SK-N-SH (cell line): ENCODE data around the gene SLC35F1. TPM values are rescaled to one million over a fixed set of nuclear protein-coding genes. Genes with fewer than 3 reads are reported as not detected.

Source experiments
- CTCF ChIA-PET: fragments of 300-600, 350-600 bp; formaldehyde crosslinking; extraction: SDS; loops from one replicate; lab custom pipeline; 2021; lab: Yijun Ruan, JAX
- POLR2A ChIA-PET: fragments of 350-600 bp; sonication (Branson Sonifier 250); formaldehyde crosslinking; extraction: SDS; loops from one replicate; lab custom pipeline; 2020; ENCODE audit warnings: antibody characterized with exemption, inconsistent platforms; lab: Yijun Ruan, JAX
- DNase-seq: peaks from one replicate; pipeline ENCODE4 v3.0.0; 2012
- H2AFZ ChIP-seq: fragments of 200-600 bp; sonication (generic); 2 replicates; pipeline ENCODE4 v1.8.1; 2016; ENCODE audit warnings: antibody characterized with exemption, mild to moderate bottlenecking, low read depth
- H3F3A ChIP-seq: fragments of 200-600 bp; sonication (generic); replicated peaks from 2 replicates; pipeline ENCODE3; 2016; ENCODE audit warnings: antibody characterized with exemption, mild to moderate bottlenecking; ENCODE audit not compliant: insufficient read depth
- H3K27ac ChIP-seq, 2 experiments: fragments of 200-500 bp in 1 of 2; fragments of 200-600 bp in 1 of 2; sonication (Bioruptor generic) in 1 of 2; sonication (generic), shearing (Covaris generic) in 1 of 2; 2 replicates each; pipeline versions ENCODE4 v1.5.1 to v1.6.1; 2014 to 2016; ENCODE audit warnings: low read depth in 2 of 2, inconsistent platforms in 1 of 2, low read length in 1 of 2, mild to moderate bottlenecking in 1 of 2, mixed read lengths in 1 of 2
- H3K27me3 ChIP-seq: fragments of 200-600 bp; sonication (generic), shearing (Covaris generic); 2 replicates; pipeline ENCODE4 v1.6.1; 2016; ENCODE audit warnings: mixed run types; ENCODE audit not compliant: insufficient read depth
- H3K36me3 ChIP-seq, 2 experiments: fragments of 200-500 bp in 1 of 2; fragments of 200-600 bp in 1 of 2; sonication (Bioruptor generic) in 1 of 2; sonication (generic) in 1 of 2; replicated peaks in 1 of 2; 2 replicates each; pipeline versions ENCODE3 to v1.5.1; 2014 to 2016; ENCODE audit warnings: low read length in 1 of 2, mild to moderate bottlenecking in 1 of 2; ENCODE audit not compliant: insufficient read depth in 2 of 2, control insufficient read depth in 1 of 2
- H3K4me1 ChIP-seq, 2 experiments: fragments of 200-500 bp in 1 of 2; fragments of 200-600 bp in 1 of 2; sonication (Bioruptor generic) in 1 of 2; sonication (generic), shearing (Covaris generic) in 1 of 2; 2 replicates each; pipeline versions ENCODE4 v1.5.1 to v1.6.1; 2014 to 2016; ENCODE audit warnings: low read depth in 1 of 2, low read length in 1 of 2, mixed run types in 1 of 2; ENCODE audit not compliant: insufficient read depth in 2 of 2, control insufficient read depth in 1 of 2
- H3K4me2 ChIP-seq: fragments of 200-600 bp; sonication (generic), shearing (Covaris generic); 2 replicates; pipeline ENCODE4 v1.6.1; 2017; ENCODE audit warnings: mixed run types
- H3K4me3 ChIP-seq, 2 experiments: fragments of 200-500 bp in 1 of 2; fragments of 200-600 bp in 1 of 2; sonication (Bioruptor generic) in 1 of 2; sonication (generic), shearing (Covaris generic) in 1 of 2; 2 replicates each; pipeline versions ENCODE4 v1.5.1 to v1.8.1; 2014 to 2016; ENCODE audit warnings: low read depth in 2 of 2, inconsistent platforms in 1 of 2, low read length in 1 of 2, mild to moderate bottlenecking in 1 of 2, mixed read lengths in 1 of 2, moderate library complexity in 1 of 2
- H3K79me2 ChIP-seq: fragments of 200-600 bp; sonication (generic); 2 replicates; pipeline ENCODE4 v1.8.1; 2017; ENCODE audit warnings: mild to moderate bottlenecking; ENCODE audit not compliant: insufficient read depth
- H3K9ac ChIP-seq: fragments of 200-600 bp; sonication (generic); 2 replicates; pipeline ENCODE4 v1.6.1; 2017; ENCODE audit warnings: mixed run types
- H3K9me2 ChIP-seq: fragments of 200-600 bp; sonication (generic); 2 replicates; pipeline ENCODE4 v1.6.1; 2017; ENCODE audit warnings: mixed run types
- H3K9me3 ChIP-seq: fragments of 200-600 bp; sonication (generic); 2 replicates; pipeline ENCODE4 v1.6.1; 2017; ENCODE audit warnings: mixed run types, mild to moderate bottlenecking, moderate library complexity
- H4K20me1 ChIP-seq: fragments of 200-600 bp; sonication (generic); 2 replicates; pipeline ENCODE4 v1.6.1; 2017; ENCODE audit warnings: mild to moderate bottlenecking, mixed run types; ENCODE audit not compliant: insufficient read depth
- CTCF ChIP-seq: fragments of 200-600 bp; sonication (generic); IDR thresholded peaks from 2 replicates; pipeline ENCODE4 v1.6.1; 2017; ENCODE audit warnings: antibody characterized with exemption, mild to moderate bottlenecking, moderate library complexity
- FOSL2 ChIP-seq: IDR thresholded peaks from 2 replicates; pipeline ENCODE4 v1.4.0; 2012; ENCODE audit warnings: low read depth, mild to moderate bottlenecking, moderate library complexity, borderline replicate concordance
- FOXM1 ChIP-seq: IDR thresholded peaks from 2 replicates; pipeline ENCODE4 v1.4.0; 2012; ENCODE audit warnings: low read depth, mild to moderate bottlenecking
- GATA2 ChIP-seq: sonication (generic); formaldehyde crosslinking; IDR thresholded peaks from 2 replicates; pipeline ENCODE4 v1.5.0; 2020; ENCODE audit warnings: mild to moderate bottlenecking, missing genetic modification reagents
- IRF3 ChIP-seq: fragments of 150-350 bp; IDR thresholded peaks from 2 replicates; pipeline ENCODE4 v1.6.1; 2016; ENCODE audit warnings: mild to moderate bottlenecking, low read depth, low read length
- MEF2A ChIP-seq: IDR thresholded peaks from 2 replicates; pipeline ENCODE4 v1.4.0; 2012; ENCODE audit warnings: low read depth, borderline replicate concordance
- MXI1 ChIP-seq: IDR thresholded peaks from 2 replicates; pipeline ENCODE4 v1.6.1; 2012; ENCODE audit warnings: mild to moderate bottlenecking, low read depth, low read length, improper control_type of control experiment
- NRF1 ChIP-seq: IDR thresholded peaks from 2 replicates; pipeline ENCODE4 v1.6.1; 2012; ENCODE audit warnings: low read depth, mild to moderate bottlenecking, low read length
- RCOR1 ChIP-seq: fragments of 150-350 bp; IDR thresholded peaks from 2 replicates; pipeline ENCODE4 v1.6.1; 2017; ENCODE audit warnings: antibody characterized with exemption, low read length
- RXRA ChIP-seq: IDR thresholded peaks from 2 replicates; pipeline ENCODE4 v1.4.0; 2012; ENCODE audit warnings: low read depth, mild to moderate bottlenecking, borderline replicate concordance
- SIN3A ChIP-seq: IDR thresholded peaks from 2 replicates; pipeline ENCODE4 v1.6.1; 2012; ENCODE audit warnings: low read depth, mild to moderate bottlenecking, low read length, moderate library complexity, borderline replicate concordance
- TAF1 ChIP-seq: IDR thresholded peaks from 2 replicates; pipeline ENCODE4 v1.6.1; 2012; ENCODE audit warnings: low read depth, mild to moderate bottlenecking, low read length, moderate library complexity, borderline replicate concordance
- TCF12 ChIP-seq: IDR thresholded peaks from 2 replicates; pipeline ENCODE4 v1.4.0; 2012
- USF1 ChIP-seq: IDR thresholded peaks from 2 replicates; pipeline ENCODE4 v1.4.0; 2012; ENCODE audit warnings: low read depth, borderline replicate concordance
- YY1 ChIP-seq: IDR thresholded peaks from 2 replicates; pipeline ENCODE4 v1.4.0; 2012; ENCODE audit warnings: low read depth, mild to moderate bottlenecking
- ZBTB33 ChIP-seq: IDR thresholded peaks from 2 replicates; pipeline ENCODE4 v1.4.0; 2012; ENCODE audit warnings: low read depth, borderline replicate concordance
- WGBS: methylation state at CpG from one replicate; pipeline ENCODE4 v1.1.6; 2017; ENCODE audit warnings: low lambda C conversion rate; 5-methylcytosine and 5-hydroxymethylcytosine counted together
- polyA plus RNA-seq, 3 experiments: library from polyadenylated mRNA; depleted of rRNA; stranded (reverse); fragments of >200 nt; gene quantifications; 2 replicates each; pipeline ENCODE4 v1.2.3, GENCODE V29; 2012
- TF ChIP-seq, protein P1 (sequence below): IDR thresholded peaks from 2 replicates; pipeline ENCODE4 v1.4.0; 2012; ENCODE audit warnings: low read depth
- TF ChIP-seq, protein P2 (sequence below): fragments of 150-350 bp; IDR thresholded peaks from 2 replicates; pipeline ENCODE4 v1.6.1; 2017; ENCODE audit warnings: antibody characterized with exemption, low read length, low read depth, borderline replicate concordance

The SLC35F1 gene
- polyA plus RNA-seq, 1 of the 3 experiments (the other 2 are of a cell fraction), result under 0.01 TPM

DNA sequence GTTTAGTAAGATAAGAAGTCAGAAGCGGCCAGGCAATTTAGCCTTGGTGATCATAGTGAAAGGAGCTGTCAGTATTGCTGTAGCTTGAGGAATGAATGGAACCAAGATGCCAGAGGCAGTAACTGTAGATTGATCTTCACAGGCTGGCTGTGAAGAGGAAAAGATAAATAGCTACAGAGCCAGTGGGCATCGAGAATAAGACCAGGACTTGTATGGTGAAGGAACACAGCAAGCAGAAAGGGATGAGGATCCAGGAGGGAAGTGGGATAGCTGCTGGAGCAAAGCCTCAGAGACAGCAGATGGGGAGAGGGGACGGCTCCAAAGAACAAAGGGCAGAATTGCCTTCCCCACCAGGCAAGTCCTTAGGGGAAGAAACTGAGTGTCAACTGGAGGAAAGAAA lies 346.7 kb downstream of the SLC35F1 start:
- Histone ChIP-seq H3K36me3 (no peaks in the 10 kb centered on the region), H3K27me3 (no peaks in the 10 kb centered on the region), H3K9me2 (no peaks in the 10 kb centered on the region), H3K27ac (no peak overlapping the region), H3K9me3 (no peaks in the 10 kb centered on the region), H3K9ac (no peak overlapping the region), H3K4me2 (no peak overlapping the region), H2AFZ (no peak overlapping the region), H3K79me2 (no peaks in the 10 kb centered on the region), H3F3A (no peaks in the 10 kb centered on the region), H3K4me3 (no peak overlapping the region), H4K20me1 (no peaks in the 10 kb centered on the region), H3K4me1 (no peaks in the 10 kb centered on the region; a peak in 1 of 4 replicates)
- DNase-seq, result no peak
- 14% methylated on average over 3 of the region's 3 CpGs for WGBS
- ChIA-PET POLR2A (no interaction called here), CTCF (no interaction called here)
- TF ChIP-seq YY1 (no peak), NRF1 (no peak), TCF12 (no peak), CTCF (no peak), RXRA (no peak), RCOR1 (no peak), USF1 (no peak), ZBTB33 (no peak), IRF3 (no peak), MXI1 (no peak), SIN3A (no peak), FOXM1 (no peak), MEF2A (no peak), FOSL2 (no peak), TAF1 (no peak), GATA2 (CRISPR knock-in tag) (no peak)
- TF ChIP-seq, protein P1, sequence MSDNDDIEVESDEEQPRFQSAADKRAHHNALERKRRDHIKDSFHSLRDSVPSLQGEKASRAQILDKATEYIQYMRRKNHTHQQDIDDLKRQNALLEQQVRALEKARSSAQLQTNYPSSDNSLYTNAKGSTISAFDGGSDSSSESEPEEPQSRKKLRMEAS, result no peak
- TF ChIP-seq, protein P2, sequence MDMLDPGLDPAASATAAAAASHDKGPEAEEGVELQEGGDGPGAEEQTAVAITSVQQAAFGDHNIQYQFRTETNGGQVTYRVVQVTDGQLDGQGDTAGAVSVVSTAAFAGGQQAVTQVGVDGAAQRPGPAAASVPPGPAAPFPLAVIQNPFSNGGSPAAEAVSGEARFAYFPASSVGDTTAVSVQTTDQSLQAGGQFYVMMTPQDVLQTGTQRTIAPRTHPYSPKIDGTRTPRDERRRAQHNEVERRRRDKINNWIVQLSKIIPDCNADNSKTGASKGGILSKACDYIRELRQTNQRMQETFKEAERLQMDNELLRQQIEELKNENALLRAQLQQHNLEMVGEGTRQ, result no peak
